Adrenal gland (tissue), 12 donors: ENCODE data around the gene HEATR9. TPM values are rescaled to one million over a fixed set of nuclear protein-coding genes. Genes with fewer than 3 reads are reported as not detected.

Experiments
- DNase-seq, 7 donors: peaks; one replicate each; pipeline ENCODE4 v3.0.0-alpha.2; 2019 to 2020
- H3K27ac ChIP-seq, 5 donors: fragments of 200-600 bp; sonication (generic) in 4 of 5; 1 replicate in 3 of 5; 2 replicates in 2 of 5; pipeline versions ENCODE4 v1.5.1 to v1.8.0; 2016 to 2020; ENCODE audit warnings: mild to moderate bottlenecking in 1 of 5
- H3K27me3 ChIP-seq: fragments of 200-600 bp; 2 replicates; pipeline ENCODE4 v1.8.0; 2021
- H3K36me3 ChIP-seq, 2 donors: fragments of 200-600 bp; replicated peaks in 1 of 2; 1 replicate in 1 of 2; 2 replicates in 1 of 2; pipeline versions ENCODE4 v1.5.1 to v1.8.0; 2018 to 2022
- H3K4me1 ChIP-seq, 2 donors: fragments of 200-600 bp; replicated peaks in 1 of 2; 1 replicate in 1 of 2; 2 replicates in 1 of 2; pipeline versions ENCODE4 v1.5.1 to v1.8.0; 2018 to 2021
- H3K4me3 ChIP-seq, 4 donors: fragments of 200-600 bp; sonication (generic) in 3 of 4; one replicate each; pipeline ENCODE4 v1.5.1; 2016 to 2018
- H3K9me3 ChIP-seq, 3 donors: fragments of 200-600 bp; sonication (generic) in 1 of 3; replicated peaks in 1 of 3; 1 replicate in 2 of 3; 2 replicates in 1 of 3; pipeline versions ENCODE4 v1.5.1 to v1.8.0; 2016 to 2021
- CTCF ChIP-seq, 6 experiments: fragments of 450-650 bp in 4 of 6; fragments of 200-600 bp in 2 of 6; sonication (generic) in 1 of 6; IDR thresholded peaks; 1 replicate in 5 of 6; 2 replicates in 1 of 6; pipeline versions ENCODE4 v1.5.1 to v1.8.0; 2016 to 2021; ENCODE audit warnings: antibody characterized with exemption in 6 of 6, mild to moderate bottlenecking in 2 of 6, moderate library complexity in 1 of 6
- POLR2A ChIP-seq, 2 donors: fragments of 450-650 bp; IDR thresholded peaks; one replicate each; pipeline ENCODE4 v1.6.1; 2017; ENCODE audit warnings: antibody characterized with exemption in 2 of 2, mild to moderate bottlenecking in 2 of 2, moderate library complexity in 1 of 2
- WGBS, 4 donors: extraction: QIAGEN DNeasy Blood & Tissue Kit in 2 of 4; methylation state at CpG; one replicate each; pipeline versions ENCODE4 v1.1.5 to v1.1.7; 2013 to 2017; 5-methylcytosine and 5-hydroxymethylcytosine counted together
- intact Hi-C, 2 donors: fragments of 100-400 bp; cut with DNase I; formaldehyde crosslinking; loops; one replicate each; pipeline versions ENCODE4 v1.14.1 to v1.15.0; 2022 to 2023
- polyA plus RNA-seq, 3 donors: library from polyadenylated mRNA; stranded (reverse); fragments of 200-250 nt in 2 of 3; fragments of 350-450 nt in 1 of 3; fragmentation: Illumina TruSeq in 1 of 3; extraction: RNeasy Lipid Tissue Mini Kit (QIAGEN cat#74804) in 1 of 3; gene quantifications; one replicate each; pipeline ENCODE4 v1.2.3, GENCODE V29; 2013 to 2014
- small RNA-seq, 2 donors: library from RNA; depleted of rRNA; stranded (forward); fragments of <200 nt; gene quantifications; one replicate each; pipeline ENCODE3, GENCODE V24; 2016
- total RNA-seq, 9 donors: library from RNA; depleted of rRNA in 4 of 9; stranded (reverse); fragments of >200 nt in 4 of 9; fragments of 120-200 nt in 1 of 9; fragmentation: NEBNext Ultra II Directional in 1 of 9; extraction: Animal tissue kit (Norgen Biotek cat#: 25700) in 1 of 9; gene quantifications; one replicate each; pipeline versions ENCODE4 v1.1.0 to v1.2.4, GENCODE V29; 2013 to 2023
- donor health status: healthy with polysubstance abuse.
- donor health status: Bipolar disorder and iron deficiency.
- donor health status: DM: yes; HTN: yes; CAD: no.
- donor health status: DM: no; HTN: no; CAD: no.
- donor health status: DM: no; HTN: no; CAD: no.
- donor health status: DM: yes; HTN: yes; CAD: no.

Gene HEATR9
- total and polyA plus RNA-seq, 12 donors = 0.03 to 0.32 (median 0.13) TPM; not detected in 9

GRCh38 chr17:35808240-35808961, 60.3 kb downstream of the HEATR9 start:
- 19 to 32% (median 23%) methylated on average over 19 of the region's 19 CpGs for WGBS, 4 donors
- peak in 1 of 7 donors; percentile 36 for DNase-seq
- Histone ChIP-seq H3K9me3 (no peaks in the 10 kb centered on the region), H3K27me3 (no peaks in the 10 kb centered on the region), H3K4me1 (peaks cover 14 to 24% of the 10 kb centered on the region in 2 donors), H3K27ac (peak overlapping the region; percentile 77 to 97 (median 95)), H3K4me3 (peak overlapping the region in 2 of 4 donors; percentile 86 to 91), H3K36me3 (no peaks in the 10 kb centered on the region)
- TF ChIP-seq CTCF (IDR thresholded peaks at IDR 0.05) (no peak), POLR2A (IDR thresholded peaks at IDR 0.05) (no peak)
- intact Hi-C loops = loop anchor here in 1 of 2 donors (5.0 kb wide), 1 partner anchor 41 kb away; no protein-coding TSS in a partner anchor

- intact Hi-C loops = loop anchor here in 1 of 2 donors (5.0 kb wide), 1 partner anchor 40 kb away; no protein-coding TSS in a partner anchor
- Histone ChIP-seq H3K27ac (no peak overlapping the region), H3K9me3 (no peaks in the 10 kb centered on the region), H3K36me3 (no peaks in the 10 kb centered on the region), H3K4me1 (peaks cover 14 to 24% of the 10 kb centered on the region in 2 donors), H3K4me3 (no peak overlapping the region), H3K27me3 (no peaks in the 10 kb centered on the region)
- WGBS, 4 donors = 74 to 86% (median 82%) methylated on average over 7 of the region's 7 CpGs
- DNase-seq = no peak
- TF ChIP-seq CTCF (IDR thresholded peaks at IDR 0.05) (no peak), POLR2A (IDR thresholded peaks at IDR 0.05) (no peak)
These were observed 61.1 kb downstream of the HEATR9 start for GRCh38 chr17:35807371-35808144.

Small RNAs within 50 kb of the gene (small RNA-seq; reads per million reads assigned to genes)
- 272 to 562 reads per million in 2 donors for gene RF00100

Other genes starting within 250 kb of the HEATR9 start
- 1 to 10 TPM; 1.1 to 8.1 (median 3.8) TPM for gene RASL10B, start 137.3 kb downstream of the HEATR9 start, total RNA-seq
- gene RASL10B, start 137.3 kb downstream of the HEATR9 start, polyA plus RNA-seq = 1 to 10 TPM; 1.4 to 1.7 (median 1.5) TPM
- under 1 TPM in 3 of 9 donors, not detected in 6; 0.06 to 0.22 (median 0.08) TPM for gene GAS2L2, start 115.7 kb downstream of the HEATR9 start, total RNA-seq
- under 1 TPM in 2 of 3 donors, not detected in 1; 0.08 to 0.10 TPM for gene GAS2L2, start 115.7 kb downstream of the HEATR9 start, polyA plus RNA-seq
- gene C17orf50, start 108.0 kb downstream of the HEATR9 start, total RNA-seq = under 1 TPM in 2 of 9 donors, not detected in 7; 0.11 to 0.83 TPM
- under 1 TPM in 2 of 3 donors, not detected in 1; 0.07 to 0.24 TPM for gene C17orf50, start 108.0 kb downstream of the HEATR9 start, polyA plus RNA-seq
- gene MMP28, start 73.2 kb downstream of the HEATR9 start, total RNA-seq = 10 to 100 TPM in 1 of 9 donors, 1 to 10 TPM in 7, under 1 TPM in 1; 0.67 to 11.1 (median 4.8) TPM
- 1 to 10 TPM in 2 of 3 donors, under 1 TPM in 1; 0.97 to 7.4 (median 4.3) TPM for gene MMP28, start 73.2 kb downstream of the HEATR9 start, polyA plus RNA-seq
- gene TAF15, start 59.4 kb downstream of the HEATR9 start, total RNA-seq = 100 to 1,000 TPM in 4 of 9 donors, 10 to 100 TPM in 5; 27.8 to 153 (median 60.2) TPM
- gene TAF15, start 59.4 kb downstream of the HEATR9 start, polyA plus RNA-seq = 100 to 1,000 TPM; 143 to 213 (median 199) TPM
- gene CCL5, start 11.5 kb upstream of the HEATR9 start, total RNA-seq = 10 to 100 TPM in 2 of 9 donors, 1 to 10 TPM in 6, under 1 TPM in 1; 0.83 to 10.7 (median 4.0) TPM
- gene CCL5, start 11.5 kb upstream of the HEATR9 start, polyA plus RNA-seq = 1 to 10 TPM; 5.4 to 8.8 (median 7.6) TPM
- 1 to 10 TPM in 1 of 9 donors, not detected in 8; 1.1 TPM for gene RDM1, start 61.9 kb upstream of the HEATR9 start, total RNA-seq
- under 1 TPM in 1 of 3 donors, not detected in 2; 0.48 TPM for gene RDM1, start 61.9 kb upstream of the HEATR9 start, polyA plus RNA-seq
- not detected for gene LYZL6, start 74.8 kb upstream of the HEATR9 start, total RNA-seq
- gene LYZL6, start 74.8 kb upstream of the HEATR9 start, polyA plus RNA-seq = not detected
- 1 to 10 TPM in 1 of 9 donors, under 1 TPM in 5, not detected in 3; 0.22 to 1.6 (median 0.57) TPM for gene CCL16, start 112.6 kb upstream of the HEATR9 start, total RNA-seq
- 1 to 10 TPM in 1 of 3 donors, under 1 TPM in 2; 0.16 to 3.2 (median 0.24) TPM for gene CCL16, start 112.6 kb upstream of the HEATR9 start, polyA plus RNA-seq
- gene CCL14, start 117.8 kb upstream of the HEATR9 start, total RNA-seq = 100 to 1,000 TPM in 3 of 9 donors, 10 to 100 TPM in 6; 15.3 to 129 (median 53.2) TPM
- gene CCL14, start 117.8 kb upstream of the HEATR9 start, polyA plus RNA-seq = 100 to 1,000 TPM in 2 of 3 donors, 10 to 100 TPM in 1; 75.8 to 268 (median 250) TPM
- gene CCL15, start 132.7 kb upstream of the HEATR9 start, total RNA-seq = 1 to 10 TPM in 3 of 9 donors, under 1 TPM in 2, not detected in 4; 0.28 to 1.7 (median 1.1) TPM
- gene CCL15, start 132.7 kb upstream of the HEATR9 start, polyA plus RNA-seq = under 1 TPM in 2 of 3 donors, not detected in 1; 0.17 to 0.38 TPM
- 10 to 100 TPM in 5 of 9 donors, 1 to 10 TPM in 4; 1.9 to 25.7 (median 10.0) TPM for gene CCL23, start 149.1 kb upstream of the HEATR9 start, total RNA-seq
- 1 to 10 TPM; 1.9 to 9.8 (median 3.3) TPM for gene CCL23, start 149.1 kb upstream of the HEATR9 start, polyA plus RNA-seq
- gene CCL18, start 195.4 kb upstream of the HEATR9 start, total RNA-seq = 1 to 10 TPM in 4 of 9 donors, under 1 TPM in 1, not detected in 4; 0.32 to 2.2 (median 1.6) TPM
- 1 to 10 TPM in 2 of 3 donors, not detected in 1; 1.2 to 5.2 TPM for gene CCL18, start 195.4 kb upstream of the HEATR9 start, polyA plus RNA-seq
- 10 to 100 TPM in 2 of 9 donors, 1 to 10 TPM in 6, under 1 TPM in 1; 0.54 to 15.3 (median 4.8) TPM for gene CCL3, start 221.3 kb upstream of the HEATR9 start, total RNA-seq
- gene CCL3, start 221.3 kb upstream of the HEATR9 start, polyA plus RNA-seq = 1 to 10 TPM; 3.8 to 9.9 (median 5.2) TPM
- gene CCL4, start 234.9 kb upstream of the HEATR9 start, total RNA-seq = 10 to 100 TPM in 2 of 9 donors, 1 to 10 TPM in 6, under 1 TPM in 1; 0.72 to 17.5 (median 5.5) TPM
- gene CCL4, start 234.9 kb upstream of the HEATR9 start, polyA plus RNA-seq = 10 to 100 TPM in 1 of 3 donors, 1 to 10 TPM in 2; 3.8 to 10.0 (median 5.2) TPM